B cell (primary cell): ENCODE results near the gene SMPDL3B. TPM values are rescaled to one million over a fixed set of nuclear protein-coding genes. Genes with fewer than 3 reads are reported as not detected.
A peak's percentile ranks its signal among the peaks of the same experiment; 100 is the strongest.

Experiments used
- ATAC-seq: fragments of 200-7000 bp; cut with Tn5 transposase; one replicate; pipeline ENCODE4 v1.10.0; 2021; ENCODE audit warnings: low read depth, mild to moderate bottlenecking, moderate number of reproducible peaks, moderate library complexity
- CTCF ChIA-PET: fragments of 350-600 bp; sonication (Branson Sonifier 250); formaldehyde crosslinking; loops from one replicate; lab custom pipeline; 2021; ENCODE audit warnings: antibody characterized with exemption, inconsistent platforms; lab: Charles Lee
- POLR2A ChIA-PET: fragments of 350-600 bp; sonication (Branson Sonifier 250); formaldehyde crosslinking; loops from one replicate; lab custom pipeline; 2021; ENCODE audit warnings: antibody characterized with exemption; lab: Charles Lee
- DNase-seq: peaks from one replicate; pipeline ENCODE4 v3.0.0; 2013
- H2AFZ ChIP-seq: 2 replicates; pipeline ENCODE4 v1.6.1; 2012; ENCODE audit warnings: mild to moderate bottlenecking, low read depth, low read length; ENCODE audit not compliant: insufficient read depth, poor library complexity, severe bottlenecking
- H3K27ac ChIP-seq, 2 donors: 1 replicate in 1 of 2; 2 replicates in 1 of 2; pipeline ENCODE4 v1.5.1; 2012 to 2013; ENCODE audit warnings: low read length in 2 of 2, mild to moderate bottlenecking in 2 of 2, moderate library complexity in 1 of 2
- H3K27me3 ChIP-seq, 4 experiments: fragments of 200-600 bp in 1 of 4; sonication (generic) in 1 of 4; replicated peaks in 1 of 4; 1 replicate in 2 of 4; 2 replicates in 2 of 4; pipeline versions ENCODE4 v1.6.1 to v1.7.0; 2013 to 2016; ENCODE audit warnings: low read length in 3 of 4, mild to moderate bottlenecking in 2 of 4, mixed read lengths in 1 of 4, moderate library complexity in 1 of 4; ENCODE audit not compliant: insufficient read depth in 4 of 4, control insufficient read depth in 3 of 4; ENCODE audit errors: control extremely low read depth in 1 of 4
- H3K36me3 ChIP-seq, 2 experiments: replicated peaks in 1 of 2; 1 replicate in 1 of 2; 2 replicates in 1 of 2; pipeline versions ENCODE4 v1.6.1 to v1.7.1; 2013; ENCODE audit warnings: low read length in 1 of 2; ENCODE audit not compliant: insufficient read depth in 2 of 2, control insufficient read depth in 1 of 2; ENCODE audit errors: control extremely low read depth in 1 of 2, extremely low read depth in 1 of 2
- H3K4me1 ChIP-seq, 2 donors: fragments of 200-600 bp in 1 of 2; sonication (generic) in 1 of 2; 1 replicate in 1 of 2; 2 replicates in 1 of 2; pipeline versions ENCODE4 v1.5.1 to v1.6.1; 2013 to 2017; ENCODE audit warnings: low read length in 2 of 2; ENCODE audit not compliant: control insufficient read depth in 2 of 2, insufficient read depth in 2 of 2
- H3K4me2 ChIP-seq: replicated peaks from 2 replicates; pipeline ENCODE3; 2012; ENCODE audit warnings: mild to moderate bottlenecking, low read depth, low read length; ENCODE audit not compliant: poor library complexity, severe bottlenecking
- H3K4me3 ChIP-seq, 5 experiments: fragments of 200-600 bp in 1 of 5; sonication (generic) in 1 of 5; 1 replicate in 3 of 5; 2 replicates in 2 of 5; pipeline versions ENCODE4 v1.5.1 to v1.7.0; 2011 to 2016; ENCODE audit warnings: low read length in 4 of 5, mild to moderate bottlenecking in 4 of 5, low read depth in 2 of 5, control low read depth in 1 of 5, moderate library complexity in 1 of 5; ENCODE audit not compliant: insufficient read depth in 1 of 5; ENCODE audit errors: control extremely low read depth in 1 of 5, extremely low read depth in 1 of 5
- H3K79me2 ChIP-seq: fragments of 200-600 bp; sonication (generic); one replicate; pipeline ENCODE4 v1.6.0; 2016; ENCODE audit warnings: low read length; ENCODE audit not compliant: control insufficient read depth, insufficient read depth
- H3K9ac ChIP-seq: fragments of 200-600 bp; sonication (generic); 2 replicates; pipeline ENCODE4 v1.6.1; 2017; ENCODE audit warnings: mild to moderate bottlenecking, low read length, moderate library complexity
- H3K9me3 ChIP-seq, 3 donors: one replicate each; pipeline versions ENCODE4 v1.6.1 to v1.7.1; 2013; ENCODE audit warnings: low read length in 2 of 3; ENCODE audit not compliant: control insufficient read depth in 2 of 3, insufficient read depth in 1 of 3; ENCODE audit errors: control extremely low read depth in 1 of 3
- H4K20me1 ChIP-seq: 2 replicates; pipeline ENCODE4 v1.6.0; 2012; ENCODE audit warnings: mild to moderate bottlenecking, low read length; ENCODE audit not compliant: insufficient read depth, control insufficient read depth, poor library complexity, severe bottlenecking
- H3K27ac Mint-ChIP-seq: one replicate; pipeline ENCODE4 v1.8.0; 2021; ENCODE audit warnings: mixed read lengths
- H3K27me3 Mint-ChIP-seq: one replicate; pipeline ENCODE4 v1.8.0; 2021; ENCODE audit warnings: mixed read lengths
- H3K4me1 Mint-ChIP-seq: one replicate; pipeline ENCODE4 v1.8.0; 2021; ENCODE audit warnings: mixed read lengths
- H3K4me3 Mint-ChIP-seq: one replicate; pipeline ENCODE4 v1.8.0; 2021; ENCODE audit warnings: mixed read lengths
- H3K9me3 Mint-ChIP-seq: one replicate; pipeline ENCODE4 v1.8.0; 2022; ENCODE audit warnings: mixed read lengths; ENCODE audit not compliant: insufficient read depth
- EZH2 ChIP-seq: IDR thresholded peaks from 2 replicates; pipeline ENCODE4 v1.6.1; 2012; ENCODE audit warnings: borderline replicate concordance, low read depth, mild to moderate bottlenecking, moderate library complexity, low read length; ENCODE audit not compliant: insufficient read depth, poor library complexity, severe bottlenecking
- WGBS: methylation state at CpG from one replicate; pipeline ENCODE4 v1.1.5; 2013; ENCODE audit warnings: missing lambda C conversion rate; ENCODE audit not compliant: insufficient coverage; 5-methylcytosine and 5-hydroxymethylcytosine counted together
- intact Hi-C: fragments of 100-400 bp; cut with micrococcal nuclease; formaldehyde crosslinking; loops from one replicate; pipeline ENCODE4 v1.10.0; 2022
- polyA plus RNA-seq: library from polyadenylated mRNA; depleted of rRNA; stranded (reverse); fragments of >200 nt; gene quantifications from 2 replicates; pipeline ENCODE4 v1.2.3, GENCODE V29; 2012
- total RNA-seq, 2 donors: library from RNA; stranded (reverse); fragments of 120-200 nt in 1 of 2; gene quantifications; 1 replicate in 1 of 2; 2 replicates in 1 of 2; pipeline versions ENCODE4 v1.2.3 to v1.2.4, GENCODE V29; 2013 to 2022
- TF ChIP-seq, protein P1 (sequence below): fragments of 200-600 bp; IDR thresholded peaks from one replicate; pipeline ENCODE4 v1.8.0; 2022; ENCODE audit warnings: antibody characterized with exemption, mild to moderate bottlenecking

SMPDL3B gene
- total and polyA plus RNA-seq, 2 donors (not counting 1 experiment from before 2014, with no cell fraction given) = 0.22 TPM; not detected in 1

DNA sequence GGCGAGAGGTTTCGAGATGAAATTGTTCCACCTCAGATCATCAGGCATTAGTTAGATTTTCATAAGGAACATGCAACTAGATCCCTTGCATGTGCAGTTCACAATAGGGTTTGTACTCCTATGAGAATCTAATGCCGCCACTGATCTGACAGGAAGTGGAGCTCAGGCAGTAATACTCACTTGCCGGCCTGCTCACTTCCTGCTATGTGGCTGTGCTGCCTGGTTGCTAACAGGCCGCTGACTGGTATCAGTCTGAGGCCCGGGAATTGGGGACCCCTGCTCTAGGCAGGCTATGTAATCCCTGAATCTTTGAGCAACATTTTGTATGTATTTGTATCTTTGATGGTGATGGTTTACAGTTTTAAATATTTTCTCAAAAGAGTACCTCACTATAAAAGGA lies 57.5 kb downstream of the SMPDL3B start:
- no peaks in the 10 kb centered on the region for H3K27me3 ChIP-seq
- Mint-ChIP-seq H3K27me3 (no peaks in the 10 kb centered on the region), H3K27ac (peak overlapping the region; percentile 74), H3K9me3 (no peaks in the 10 kb centered on the region), H3K4me1 (peaks cover 6% of the 10 kb centered on the region), H3K4me3 (no peak overlapping the region)
- H3K36me3 ChIP-seq = peaks cover 4 to 58% of the 10 kb centered on the region in 2 experiments
- ATAC-seq (no peak), DNase-seq (peak; percentile 26)
- H3K27ac ChIP-seq = peak overlapping the region in 1 of 2 donors; percentile 54
- H3K9ac ChIP-seq = peak overlapping the region; percentile 16
- no peak for TF ChIP-seq EZH2
- TF ChIP-seq, protein P1, sequence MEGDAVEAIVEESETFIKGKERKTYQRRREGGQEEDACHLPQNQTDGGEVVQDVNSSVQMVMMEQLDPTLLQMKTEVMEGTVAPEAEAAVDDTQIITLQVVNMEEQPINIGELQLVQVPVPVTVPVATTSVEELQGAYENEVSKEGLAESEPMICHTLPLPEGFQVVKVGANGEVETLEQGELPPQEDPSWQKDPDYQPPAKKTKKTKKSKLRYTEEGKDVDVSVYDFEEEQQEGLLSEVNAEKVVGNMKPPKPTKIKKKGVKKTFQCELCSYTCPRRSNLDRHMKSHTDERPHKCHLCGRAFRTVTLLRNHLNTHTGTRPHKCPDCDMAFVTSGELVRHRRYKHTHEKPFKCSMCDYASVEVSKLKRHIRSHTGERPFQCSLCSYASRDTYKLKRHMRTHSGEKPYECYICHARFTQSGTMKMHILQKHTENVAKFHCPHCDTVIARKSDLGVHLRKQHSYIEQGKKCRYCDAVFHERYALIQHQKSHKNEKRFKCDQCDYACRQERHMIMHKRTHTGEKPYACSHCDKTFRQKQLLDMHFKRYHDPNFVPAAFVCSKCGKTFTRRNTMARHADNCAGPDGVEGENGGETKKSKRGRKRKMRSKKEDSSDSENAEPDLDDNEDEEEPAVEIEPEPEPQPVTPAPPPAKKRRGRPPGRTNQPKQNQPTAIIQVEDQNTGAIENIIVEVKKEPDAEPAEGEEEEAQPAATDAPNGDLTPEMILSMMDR = no peak
- no peak overlapping the region for H3K4me2 ChIP-seq
- CTCF ChIA-PET = interaction anchor here (0.9 to 5.1 kb wide), 2 partner anchors 12 to 135 kb away, joined by 3 to 18 read pairs; no protein-coding TSS in a partner anchor
- peaks cover 4 to 7% of the 10 kb centered on the region in 2 donors for H3K4me1 ChIP-seq
- WGBS = 54% methylated on average over 5 of the region's 6 CpGs
- intact Hi-C loops = no loop called here
- H3K9me3 ChIP-seq = no peaks in the 10 kb centered on the region
- peak overlapping the region; percentile 20 for H2AFZ ChIP-seq
- no peak overlapping the region for H3K4me3 ChIP-seq
- no peaks in the 10 kb centered on the region for H4K20me1 ChIP-seq
- no peaks in the 10 kb centered on the region for H3K79me2 ChIP-seq
- POLR2A ChIA-PET = no interaction called here

DNA sequence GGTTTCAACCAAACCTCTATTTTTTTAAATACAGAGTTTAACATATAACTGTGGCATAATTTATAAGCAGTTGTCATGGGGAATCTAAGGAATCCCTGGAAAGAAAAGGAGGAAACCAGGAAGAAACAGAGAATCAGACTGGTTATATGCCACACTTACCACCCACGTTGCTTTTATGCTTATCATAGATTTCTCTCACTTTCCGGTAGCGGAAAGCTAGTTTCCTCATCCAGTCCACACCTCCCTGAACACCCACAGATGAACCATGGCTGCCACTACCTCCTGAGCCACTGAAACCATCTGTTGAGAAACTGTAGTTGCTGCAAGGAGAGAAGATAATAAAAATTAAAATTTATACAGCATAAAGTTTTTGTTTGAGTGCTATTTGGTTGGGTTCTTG lies 58.4 kb downstream of the SMPDL3B start:
- Histone ChIP-seq H3K4me3 (no peak overlapping the region), H4K20me1 (no peaks in the 10 kb centered on the region), H3K9me3 (no peaks in the 10 kb centered on the region), H3K36me3 (peaks cover 7 to 60% of the 10 kb centered on the region in 2 experiments), H3K9ac (no peak overlapping the region), H3K79me2 (no peaks in the 10 kb centered on the region), H2AFZ (no peak overlapping the region), H3K4me1 (peaks cover 4 to 7% of the 10 kb centered on the region in 2 donors), H3K27me3 (no peaks in the 10 kb centered on the region), H3K4me2 (no peak overlapping the region), H3K27ac (peak overlapping the region in 1 of 2 donors; percentile 20)
- POLR2A ChIA-PET = no interaction called here
- Mint-ChIP-seq H3K27ac (no peak overlapping the region), H3K9me3 (no peaks in the 10 kb centered on the region), H3K27me3 (no peaks in the 10 kb centered on the region), H3K4me3 (no peak overlapping the region), H3K4me1 (peaks cover 6% of the 10 kb centered on the region)
- ATAC-seq (no peak), DNase-seq (no peak)
- TF ChIP-seq EZH2 = no peak
- TF ChIP-seq, protein P1 = no peak
- CTCF ChIA-PET = interaction anchor here (0.9 to 2.2 kb wide), 3 partner anchors 11 to 136 kb away, joined by 3 to 4 read pairs (median 4); no protein-coding TSS in a partner anchor
- intact Hi-C loops = no loop called here
- no CpG with 5 or more reads among the region's 3 CpGs for WGBS
